ENCODE data around the gene CCDC158.
"Not testable (repeated sequence)": the region's sequence is repeated elsewhere in the genome, so short reads cannot be mapped to it uniquely, and the experiment has no call there.

The CCDC158 gene

DNA sequence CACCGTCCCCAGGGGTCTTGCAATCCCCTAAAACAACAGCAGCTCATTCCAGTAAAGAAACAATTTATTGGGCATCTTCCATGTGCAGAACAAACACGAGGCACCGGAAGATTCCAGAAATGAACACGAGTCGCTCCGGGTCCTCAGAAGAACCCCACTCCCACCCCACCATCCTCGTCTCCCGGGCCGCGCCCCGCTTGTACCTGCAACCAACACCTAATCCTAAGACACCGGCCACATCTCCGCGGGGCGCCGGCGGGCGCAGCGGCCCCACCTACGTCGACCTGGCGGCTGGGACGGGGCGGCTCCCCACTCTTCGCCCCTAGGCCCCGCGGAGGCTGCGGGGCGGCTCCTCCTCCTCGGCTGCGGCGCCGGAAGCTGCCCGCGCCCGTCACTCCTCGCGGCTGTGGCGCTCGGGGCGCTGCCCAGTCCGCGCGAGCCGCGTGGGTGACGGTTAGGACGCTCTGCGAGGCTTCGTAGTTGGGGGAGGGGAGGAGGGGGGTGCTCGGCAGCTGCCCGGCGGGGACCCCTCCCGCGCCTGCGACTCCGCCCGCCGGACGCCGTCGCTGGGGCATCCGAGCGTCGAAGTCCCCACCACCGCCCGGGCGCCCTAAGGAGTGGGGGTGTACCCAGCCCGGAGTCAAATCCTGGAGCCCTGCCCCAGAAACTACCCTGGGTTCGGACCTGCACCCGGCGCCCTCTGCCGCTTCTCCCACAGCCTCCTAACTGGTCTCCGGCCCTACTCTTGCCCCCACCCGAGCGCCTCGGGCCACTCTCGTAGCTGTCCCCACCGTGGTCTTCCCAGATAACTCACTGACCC, at the start of gene CCDC158:
CCDC158 (minus strand) TSS at position 380 of the 820 bp plus-strand sequence. CDS start 17,934 bp downstream, outside the sequence.
- Histone ChIP-seq H3K4me1 (ENCODE audit: control insufficient read depth, low read depth, low read length) (no peaks in the 10 kb centered on the region), H3K36me3 (ENCODE audit: control insufficient read depth, low read depth, low read length) (no peaks in the 10 kb centered on the region), H3K27ac (ENCODE audit: low read length) (no peak within 1 kb of the TSS), H3K9ac (ENCODE audit: low read length) (no peak within 1 kb of the TSS), H3K4me3 (ENCODE audit: low read length) (no peak within 1 kb of the TSS), H3K27me3 (ENCODE audit: control insufficient read depth, insufficient read depth, low read length) (no peaks in the 10 kb centered on the region), H3K9me3 (ENCODE audit: control insufficient read depth, low read depth, low read length) (no peaks in the 10 kb centered on the region)

DNA sequence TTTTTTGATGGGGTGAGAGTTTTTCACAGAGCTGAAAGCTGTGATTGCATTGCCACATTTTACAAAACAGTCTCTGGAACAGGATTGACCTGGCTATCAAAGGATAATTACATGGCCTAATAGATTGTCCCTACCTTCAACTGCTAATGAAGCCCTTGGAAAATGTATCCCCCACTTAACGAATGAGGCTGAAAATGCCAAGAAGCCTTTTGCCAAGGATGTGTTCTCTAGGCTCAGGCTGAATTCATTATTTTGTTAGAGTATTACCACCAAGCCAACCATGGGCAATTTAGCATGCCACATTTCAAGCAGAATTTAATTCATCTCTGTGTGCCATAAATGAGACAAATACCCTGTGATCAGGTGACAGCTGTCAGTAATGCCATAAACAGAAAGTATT, 49.6 kb upstream of the CCDC158 start:
- Histone ChIP-seq H3K9me3 (ENCODE audit: control insufficient read depth, low read depth, low read length) (no peaks in the 10 kb centered on the region), H3K36me3 (ENCODE audit: control insufficient read depth, low read depth, low read length) (no peaks in the 10 kb centered on the region), H3K4me3 (ENCODE audit: low read length) (no peak overlapping the region), H3K27ac (ENCODE audit: low read length) (no peak overlapping the region), H3K27me3 (ENCODE audit: control insufficient read depth, insufficient read depth, low read length) (no peaks in the 10 kb centered on the region), H3K4me1 (ENCODE audit: control insufficient read depth, low read depth, low read length) (no peaks in the 10 kb centered on the region), H3K9ac (ENCODE audit: low read length) (no peak overlapping the region)

DNA sequence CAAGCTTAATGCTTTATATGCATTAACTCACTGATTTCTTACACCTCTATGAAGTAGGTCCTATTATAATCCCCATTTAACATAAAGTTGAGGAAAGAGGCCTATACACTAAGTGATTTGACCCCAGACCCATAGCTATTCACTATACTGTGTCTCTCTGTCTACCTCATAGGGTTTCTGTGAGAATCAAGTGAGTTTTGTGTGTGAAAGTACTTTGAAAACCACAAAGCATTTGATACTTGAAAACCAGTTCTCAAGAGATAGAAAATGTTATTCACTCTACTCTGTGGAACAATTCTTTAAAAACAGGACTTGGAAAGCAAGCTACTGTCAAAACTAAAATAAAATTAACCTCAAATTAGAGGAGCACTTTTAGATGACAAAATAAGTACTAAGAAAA, 49.1 kb upstream of the CCDC158 start:
- no peaks in the 10 kb centered on the region for H3K36me3 ChIP-seq (ENCODE audit: control insufficient read depth, low read depth, low read length)
- H3K9me3 ChIP-seq (ENCODE audit: control insufficient read depth, low read depth, low read length) = no peaks in the 10 kb centered on the region
- no peak overlapping the region for H3K9ac ChIP-seq (ENCODE audit: low read length)
- no peak overlapping the region for H3K4me3 ChIP-seq (ENCODE audit: low read length)
- H3K27ac ChIP-seq (ENCODE audit: low read length) = no peak overlapping the region
- H3K4me1 ChIP-seq (ENCODE audit: control insufficient read depth, low read depth, low read length) = no peaks in the 10 kb centered on the region
- no peaks in the 10 kb centered on the region for H3K27me3 ChIP-seq (ENCODE audit: control insufficient read depth, insufficient read depth, low read length)

DNA sequence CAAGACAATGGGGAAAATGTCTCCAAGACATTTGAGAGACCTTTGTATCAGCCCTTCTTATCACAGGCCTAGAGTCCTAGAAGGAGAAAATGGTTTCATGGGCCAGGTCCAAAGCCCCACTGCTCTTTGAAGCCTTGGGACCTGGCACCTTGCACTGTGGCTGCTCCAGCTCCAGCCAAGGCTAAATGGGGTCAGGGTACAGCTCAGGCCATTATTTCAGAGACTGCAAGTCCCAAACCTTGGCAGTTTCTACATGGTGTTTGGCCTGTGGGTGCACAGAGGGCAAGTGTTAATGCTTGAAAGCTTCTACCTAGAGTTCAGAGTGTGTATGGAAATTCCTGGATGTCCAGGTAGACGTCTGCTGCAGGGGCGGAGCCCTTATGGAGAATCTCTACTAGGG, 42.6 kb upstream of the CCDC158 start:
- H3K9me3 ChIP-seq (ENCODE audit: control insufficient read depth, low read depth, low read length) = peaks cover 16% of the 10 kb centered on the region
- H3K27me3 ChIP-seq (ENCODE audit: control insufficient read depth, insufficient read depth, low read length) = no peaks in the 10 kb centered on the region
- H3K9ac ChIP-seq (ENCODE audit: low read length) = no peak overlapping the region
- no peak overlapping the region for H3K27ac ChIP-seq (ENCODE audit: low read length)
- H3K4me3 ChIP-seq (ENCODE audit: low read length) = no peak overlapping the region
- H3K4me1 ChIP-seq (ENCODE audit: control insufficient read depth, low read depth, low read length) = peaks cover 19% of the 10 kb centered on the region
- H3K36me3 ChIP-seq (ENCODE audit: control insufficient read depth, low read depth, low read length) = no peaks in the 10 kb centered on the region

DNA sequence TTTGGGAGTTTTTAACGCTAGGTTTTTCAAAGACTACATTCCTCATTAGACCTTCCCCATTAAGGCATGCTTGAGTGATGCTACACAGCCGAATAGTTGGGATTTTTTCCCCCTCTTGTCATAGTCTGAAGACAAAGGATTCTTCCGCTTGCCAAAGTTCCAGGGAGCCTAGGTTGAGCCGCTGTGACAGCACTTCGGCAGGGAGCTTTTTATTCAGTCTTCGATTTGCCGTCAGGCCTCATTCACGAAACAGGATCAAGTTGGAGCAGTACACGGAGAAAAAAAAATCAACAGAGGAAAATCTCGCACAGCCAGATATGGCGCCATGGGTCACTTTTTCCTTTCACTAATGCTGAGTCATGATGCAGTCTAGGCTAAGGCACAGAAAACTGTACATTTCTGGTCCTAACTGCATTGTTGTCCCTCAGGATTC, 38.4 kb upstream of the CCDC158 start:
- H3K27me3 ChIP-seq (ENCODE audit: control insufficient read depth, insufficient read depth, low read length) = no peaks in the 10 kb centered on the region
- H3K9ac ChIP-seq (ENCODE audit: low read length) = peak overlapping the region; percentile 49

DNA sequence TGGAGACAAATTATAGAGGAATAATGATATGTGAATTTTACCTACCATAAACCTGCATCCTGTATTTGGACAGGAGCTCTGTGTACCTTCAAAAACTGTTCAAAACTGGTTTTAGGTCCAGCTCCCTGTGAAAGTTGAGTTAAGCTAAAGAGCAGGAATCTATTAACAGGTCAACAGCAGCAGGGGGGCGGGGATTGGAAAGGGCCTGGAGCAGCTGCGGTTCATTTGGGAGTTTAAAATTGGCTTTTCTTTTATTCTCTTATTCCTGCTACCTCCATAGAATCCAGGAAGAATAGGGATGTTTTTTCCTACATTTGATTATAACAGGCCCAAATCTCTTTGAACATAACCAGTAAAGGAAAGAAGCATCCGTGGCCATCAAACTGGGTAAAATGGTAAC, 37.9 kb upstream of the CCDC158 start:
- no peaks in the 10 kb centered on the region for H3K36me3 ChIP-seq (ENCODE audit: control insufficient read depth, low read depth, low read length)
- H3K9me3 ChIP-seq (ENCODE audit: control insufficient read depth, low read depth, low read length) = peaks cover 12% of the 10 kb centered on the region
- peak overlapping the region; percentile 70 for H3K27ac ChIP-seq (ENCODE audit: low read length)
- H3K9ac ChIP-seq (ENCODE audit: low read length) = peak overlapping the region; percentile 49
- peaks cover 24% of the 10 kb centered on the region for H3K4me1 ChIP-seq (ENCODE audit: control insufficient read depth, low read depth, low read length)
- H3K27me3 ChIP-seq (ENCODE audit: control insufficient read depth, insufficient read depth, low read length) = no peaks in the 10 kb centered on the region
- no peak overlapping the region for H3K4me3 ChIP-seq (ENCODE audit: low read length)

More for the DNA sequence above, 38.4 kb upstream of the CCDC158 start:
- Histone ChIP-seq H3K4me1 (ENCODE audit: control insufficient read depth, low read depth, low read length) (peaks cover 24% of the 10 kb centered on the region), H3K4me3 (ENCODE audit: low read length) (peak overlapping the region; percentile 5), H3K27ac (ENCODE audit: low read length) (peak overlapping the region; percentile 70), H3K36me3 (ENCODE audit: control insufficient read depth, low read depth, low read length) (no peaks in the 10 kb centered on the region), H3K9me3 (ENCODE audit: control insufficient read depth, low read depth, low read length) (peaks cover 16% of the 10 kb centered on the region)

DNA sequence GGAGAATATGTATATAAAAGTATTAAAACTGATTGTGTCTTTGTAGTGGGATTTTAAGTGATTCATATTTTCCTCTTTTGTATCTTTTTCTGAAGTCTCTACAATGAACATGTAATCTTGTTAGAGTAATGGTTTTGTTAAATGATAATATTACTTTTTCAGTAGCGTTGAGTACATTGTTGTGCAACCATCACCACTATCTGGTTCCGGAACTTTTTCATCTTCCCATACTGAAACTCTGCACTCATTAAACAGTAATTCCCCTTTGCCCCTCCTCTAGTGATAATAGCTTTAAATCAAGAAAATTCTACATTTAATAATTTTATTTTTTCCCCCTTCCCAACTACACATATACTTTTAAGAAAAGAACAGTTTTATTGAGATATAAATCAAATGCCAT, 37.4 kb upstream of the CCDC158 start:
- no peaks in the 10 kb centered on the region for H3K27me3 ChIP-seq (ENCODE audit: control insufficient read depth, insufficient read depth, low read length)
- no peak overlapping the region for H3K4me3 ChIP-seq (ENCODE audit: low read length)
- H3K4me1 ChIP-seq (ENCODE audit: control insufficient read depth, low read depth, low read length) = peaks cover 24% of the 10 kb centered on the region
- H3K9ac ChIP-seq (ENCODE audit: low read length) = peak overlapping the region; percentile 49
- peaks cover 7% of the 10 kb centered on the region for H3K9me3 ChIP-seq (ENCODE audit: control insufficient read depth, low read depth, low read length)
- no peaks in the 10 kb centered on the region for H3K36me3 ChIP-seq (ENCODE audit: control insufficient read depth, low read depth, low read length)
- peak overlapping the region; percentile 70 for H3K27ac ChIP-seq (ENCODE audit: low read length)

DNA sequence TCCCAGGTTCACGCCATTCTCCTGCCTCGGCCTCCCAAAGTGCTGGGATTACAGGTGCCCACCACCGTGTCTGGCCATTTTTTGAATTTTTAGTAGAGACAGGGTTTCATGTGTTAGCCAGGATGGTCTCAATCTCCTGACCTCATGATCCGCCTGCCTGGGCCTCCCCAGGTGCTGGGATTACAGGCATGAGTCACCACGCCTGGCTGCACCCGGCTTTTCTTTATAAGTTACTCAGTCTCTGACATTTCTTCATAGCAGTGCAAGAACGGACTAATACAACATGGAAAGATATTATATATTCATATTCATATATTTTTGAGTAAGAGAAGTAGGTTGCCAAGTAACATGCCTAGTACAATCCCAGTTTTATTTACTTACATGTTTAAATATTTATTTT, 36.9 kb upstream of the CCDC158 start:
- Histone ChIP-seq H3K9me3 (ENCODE audit: control insufficient read depth, low read depth, low read length) (peaks cover 2% of the 10 kb centered on the region), H3K4me3 (ENCODE audit: low read length) (no peak overlapping the region), H3K36me3 (ENCODE audit: control insufficient read depth, low read depth, low read length) (no peaks in the 10 kb centered on the region), H3K27ac (ENCODE audit: low read length) (no peak overlapping the region), H3K9ac (ENCODE audit: low read length) (no peak overlapping the region), H3K4me1 (ENCODE audit: control insufficient read depth, low read depth, low read length) (peaks cover 24% of the 10 kb centered on the region), H3K27me3 (ENCODE audit: control insufficient read depth, insufficient read depth, low read length) (no peaks in the 10 kb centered on the region)

DNA sequence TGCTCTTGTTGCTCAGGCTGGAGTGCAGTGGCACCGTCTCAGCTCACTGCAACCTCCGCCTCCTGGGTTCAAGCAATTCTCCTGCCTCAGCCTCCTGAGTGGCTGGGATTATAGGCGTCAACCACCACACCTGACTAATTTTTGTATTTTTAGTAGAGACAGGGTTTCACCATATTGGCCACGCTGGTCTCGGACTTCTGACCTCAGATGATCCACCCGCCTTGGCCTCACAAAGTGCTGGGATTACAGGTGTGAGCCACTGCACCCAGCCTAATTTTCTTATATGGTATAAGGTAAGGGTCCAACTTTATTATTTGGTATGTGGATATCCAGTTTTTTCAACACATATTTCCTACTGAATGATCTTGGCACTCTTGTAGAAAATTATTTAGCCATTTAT, 33.1 kb upstream of the CCDC158 start:
- not testable (repeated sequence) for H3K36me3 ChIP-seq (ENCODE audit: control insufficient read depth, low read depth, low read length); H3K27ac ChIP-seq (ENCODE audit: low read length); H3K9me3 ChIP-seq (ENCODE audit: control insufficient read depth, low read depth, low read length); H3K9ac ChIP-seq (ENCODE audit: low read length); H3K27me3 ChIP-seq (ENCODE audit: control insufficient read depth, insufficient read depth, low read length); H3K4me3 ChIP-seq (ENCODE audit: low read length)
- H3K4me1 ChIP-seq (ENCODE audit: control insufficient read depth, low read depth, low read length) = peaks cover 22% of the 10 kb centered on the region

DNA sequence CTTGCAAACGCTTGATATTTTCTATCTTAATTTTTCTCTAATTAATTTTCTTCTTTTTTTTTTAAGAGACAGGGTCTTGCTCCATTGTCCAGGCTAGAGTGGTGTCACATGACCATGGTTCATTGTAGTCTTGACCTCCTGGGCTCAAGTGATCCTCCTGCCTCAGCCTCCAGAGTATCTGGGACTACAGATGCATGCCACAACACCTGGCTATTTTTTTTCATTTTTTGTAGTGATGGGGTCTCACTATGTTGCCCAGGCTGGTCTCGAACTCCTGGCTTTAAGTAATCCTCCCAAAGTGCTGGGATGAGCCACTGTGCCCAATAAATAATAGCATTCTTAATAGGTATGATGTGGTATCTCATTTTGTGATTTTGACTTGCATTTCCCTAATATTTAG, 32.3 kb upstream of the CCDC158 start:
- no peak overlapping the region for H3K27ac ChIP-seq (ENCODE audit: low read length)
- H3K4me3 ChIP-seq (ENCODE audit: low read length) = no peak overlapping the region
- peaks cover 19% of the 10 kb centered on the region for H3K4me1 ChIP-seq (ENCODE audit: control insufficient read depth, low read depth, low read length)

DNA sequence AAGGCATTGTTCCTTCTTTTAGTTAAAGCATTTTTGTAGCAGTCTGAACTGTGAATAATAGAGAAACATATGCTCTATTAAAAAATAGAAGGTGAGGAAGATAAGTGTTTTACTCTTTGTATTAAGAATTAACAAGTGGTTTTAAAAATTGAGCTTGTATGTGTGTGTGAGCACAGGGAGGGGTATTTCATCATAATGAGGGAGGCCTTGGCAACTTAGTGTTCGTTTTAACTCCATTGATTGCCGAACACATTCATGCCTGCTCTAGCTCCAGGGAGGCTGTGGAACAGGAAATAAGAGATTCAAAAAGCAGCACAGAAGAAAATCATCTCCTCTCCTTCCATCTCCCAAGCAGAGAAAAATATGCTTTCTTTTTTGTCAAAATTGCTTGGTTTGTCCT, 28.9 kb upstream of the CCDC158 start:
- Histone ChIP-seq H3K4me1 (ENCODE audit: control insufficient read depth, low read depth, low read length) (peaks cover 18% of the 10 kb centered on the region), H3K36me3 (ENCODE audit: control insufficient read depth, low read depth, low read length) (no peaks in the 10 kb centered on the region), H3K9me3 (ENCODE audit: control insufficient read depth, low read depth, low read length) (no peaks in the 10 kb centered on the region), H3K4me3 (ENCODE audit: low read length) (no peak overlapping the region), H3K9ac (ENCODE audit: low read length) (no peak overlapping the region), H3K27me3 (ENCODE audit: control insufficient read depth, insufficient read depth, low read length) (no peaks in the 10 kb centered on the region), H3K27ac (ENCODE audit: low read length) (no peak overlapping the region)

More for the DNA sequence above, 32.3 kb upstream of the CCDC158 start:
- Histone ChIP-seq H3K27me3 (ENCODE audit: control insufficient read depth, insufficient read depth, low read length) (no peaks in the 10 kb centered on the region), H3K9ac (ENCODE audit: low read length) (no peak overlapping the region), H3K36me3 (ENCODE audit: control insufficient read depth, low read depth, low read length) (no peaks in the 10 kb centered on the region), H3K9me3 (ENCODE audit: control insufficient read depth, low read depth, low read length) (no peaks in the 10 kb centered on the region)

DNA sequence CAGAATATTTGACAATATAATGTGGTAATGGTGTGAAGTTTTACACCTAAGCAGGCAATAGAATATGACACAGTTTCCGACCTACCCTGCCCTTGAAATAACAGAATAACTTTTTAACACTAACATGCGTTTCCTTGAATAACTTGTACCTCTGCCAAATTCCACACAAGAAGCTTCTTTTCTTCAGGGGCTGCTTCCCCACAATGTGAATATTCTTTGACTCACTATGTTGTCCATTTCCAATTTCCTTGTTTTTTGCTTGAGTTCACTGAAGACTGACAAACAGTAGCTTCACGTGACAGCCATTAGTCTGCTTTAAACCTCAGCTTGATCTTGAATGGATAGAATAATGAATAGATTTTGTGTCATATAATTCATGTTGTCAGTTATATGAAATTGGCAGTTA, 28.4 kb upstream of the CCDC158 start:
- Histone ChIP-seq H3K36me3 (ENCODE audit: control insufficient read depth, low read depth, low read length) (no peaks in the 10 kb centered on the region), H3K9ac (ENCODE audit: low read length) (no peak overlapping the region), H3K27ac (ENCODE audit: low read length) (no peak overlapping the region), H3K4me1 (ENCODE audit: control insufficient read depth, low read depth, low read length) (peaks cover 18% of the 10 kb centered on the region), H3K27me3 (ENCODE audit: control insufficient read depth, insufficient read depth, low read length) (no peaks in the 10 kb centered on the region), H3K4me3 (ENCODE audit: low read length) (no peak overlapping the region), H3K9me3 (ENCODE audit: control insufficient read depth, low read depth, low read length) (no peaks in the 10 kb centered on the region)
